Measurements from ENCODE around the gene IL6R.

DNA sequence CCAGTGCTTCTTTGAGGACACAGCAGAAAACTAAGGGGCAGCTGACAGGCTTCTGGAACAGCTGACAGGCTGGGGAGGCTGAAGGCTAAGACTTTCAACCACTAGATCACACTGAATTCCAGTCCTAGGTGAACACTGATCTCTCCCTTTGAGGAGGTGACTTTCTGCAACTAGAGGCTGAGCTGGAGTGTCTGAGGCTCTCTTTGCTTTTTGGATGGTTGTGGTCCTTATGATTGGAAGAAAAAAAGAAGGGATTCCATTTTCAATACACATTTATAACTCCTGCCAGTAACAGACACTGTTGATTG, 1.4 kb downstream of the IL6R start:
- no peak for TF ChIP-seq POLR2AphosphoS5 (IDR thresholded peaks at IDR 0.05; ENCODE audit: low read depth, low read length)
- no peak for TF ChIP-seq SIN3A (IDR thresholded peaks at IDR 0.05; ENCODE audit: borderline replicate concordance, insufficient read depth, low read depth, low read length)

All from Panc1 (cell line).